HG03469 (cell line): ENCODE data around the gene PRKAG1.

Experiments
- ATAC-seq: cut with Tn5 transposase; IDR thresholded peaks from one replicate; pipeline ENCODE4 v1.9.1; 2021; ENCODE audit warnings: mild to moderate bottlenecking, moderate library complexity, moderate number of reproducible peaks; ENCODE audit not compliant: unreplicated experiment

PRKAG1 gene

DNA sequence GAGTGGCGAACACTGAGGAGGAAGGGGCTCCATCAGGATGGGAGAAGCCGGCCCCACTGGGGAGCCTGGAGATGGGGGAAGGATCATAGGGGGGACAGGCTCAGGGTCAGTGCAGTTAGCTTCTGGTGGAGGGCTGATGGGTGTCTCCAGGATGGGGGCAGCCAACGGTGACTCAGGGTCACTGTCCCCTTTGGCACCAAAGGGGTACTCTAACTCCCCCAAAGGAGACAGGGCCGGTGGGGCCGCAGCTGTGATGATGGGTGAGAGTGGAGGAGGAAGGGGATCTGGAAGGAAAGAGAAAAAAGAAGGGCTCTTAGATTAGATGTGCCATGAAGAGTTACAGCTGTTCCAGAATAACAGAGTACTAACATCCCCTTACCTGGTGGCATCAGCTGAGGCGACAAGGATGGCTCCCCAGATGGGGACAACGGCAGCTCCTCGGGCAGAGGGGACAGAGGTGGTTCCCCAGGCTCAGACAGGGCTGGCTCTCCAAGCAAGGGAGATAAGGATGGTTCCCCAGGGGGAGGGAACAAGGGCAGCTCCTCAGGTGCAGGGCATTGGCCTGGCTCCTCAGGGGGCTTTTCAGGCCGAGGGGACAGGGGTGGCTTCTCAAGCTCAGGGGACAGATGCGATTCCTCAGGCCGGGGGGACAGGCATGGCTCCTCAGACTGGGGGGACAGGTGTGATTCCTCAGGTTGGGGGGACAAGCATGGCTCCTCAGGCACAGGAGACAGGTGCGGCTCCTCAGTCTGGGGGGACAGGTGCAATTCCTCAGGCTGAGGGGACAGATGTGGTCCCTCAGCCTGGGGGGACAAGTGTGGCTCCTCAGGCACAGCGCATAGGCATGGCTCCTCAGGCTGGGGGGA is 32.2 kb upstream of the PRKAG1 start:
- no peak for ATAC-seq

DNA sequence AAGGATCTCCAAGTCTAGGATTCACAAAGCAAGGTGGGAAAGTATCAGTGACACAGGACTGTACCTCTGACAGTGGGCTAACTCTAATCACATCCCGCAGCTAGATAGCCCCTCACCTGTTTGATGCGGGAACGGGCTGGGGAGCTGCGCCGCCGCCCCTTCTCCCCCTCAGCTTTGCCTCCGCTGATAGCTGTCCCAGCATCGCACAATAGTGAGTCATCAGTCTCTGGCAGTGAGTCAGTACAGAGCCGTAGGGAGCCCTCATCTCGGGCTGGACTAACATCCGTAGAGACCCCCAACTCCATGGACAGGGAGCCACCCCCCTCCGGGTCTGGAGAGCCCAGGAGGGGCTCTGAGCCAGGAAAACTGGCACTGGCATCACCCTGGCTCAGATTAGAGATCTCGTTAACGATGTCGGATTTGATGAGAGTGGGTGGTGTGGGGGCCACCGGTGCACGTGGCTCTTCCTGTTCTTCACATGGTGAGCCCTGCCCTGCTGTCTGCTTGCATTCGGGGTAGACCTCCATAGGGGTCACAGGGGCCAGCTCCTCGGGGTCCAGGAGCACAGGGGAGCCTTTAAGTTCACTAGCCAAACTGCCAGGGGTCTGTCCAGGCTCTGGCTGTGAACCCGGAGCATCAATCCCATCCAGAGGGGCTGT is 31.1 kb upstream of the PRKAG1 start:
- no peak for ATAC-seq

DNA sequence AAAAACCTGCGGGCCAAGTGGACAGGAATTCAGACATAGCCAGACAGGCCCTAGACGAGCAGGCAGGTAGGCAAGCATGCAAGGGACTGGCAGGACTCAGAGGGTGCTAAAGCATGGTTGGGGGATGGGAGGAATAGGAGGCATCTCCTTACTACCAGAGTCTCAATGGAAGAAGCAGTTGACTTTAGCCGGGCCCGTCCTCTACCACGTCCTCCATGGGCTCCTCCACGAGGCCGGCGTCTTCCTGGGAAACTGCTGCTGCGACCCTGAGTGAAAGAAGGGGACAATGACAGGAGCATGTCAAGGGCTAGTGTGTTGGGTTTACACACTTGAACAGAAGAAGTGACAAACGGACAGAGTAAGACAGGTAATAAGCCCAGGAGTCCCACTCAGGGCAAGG is 30.4 kb upstream of the PRKAG1 start:
- no peak for ATAC-seq

DNA sequence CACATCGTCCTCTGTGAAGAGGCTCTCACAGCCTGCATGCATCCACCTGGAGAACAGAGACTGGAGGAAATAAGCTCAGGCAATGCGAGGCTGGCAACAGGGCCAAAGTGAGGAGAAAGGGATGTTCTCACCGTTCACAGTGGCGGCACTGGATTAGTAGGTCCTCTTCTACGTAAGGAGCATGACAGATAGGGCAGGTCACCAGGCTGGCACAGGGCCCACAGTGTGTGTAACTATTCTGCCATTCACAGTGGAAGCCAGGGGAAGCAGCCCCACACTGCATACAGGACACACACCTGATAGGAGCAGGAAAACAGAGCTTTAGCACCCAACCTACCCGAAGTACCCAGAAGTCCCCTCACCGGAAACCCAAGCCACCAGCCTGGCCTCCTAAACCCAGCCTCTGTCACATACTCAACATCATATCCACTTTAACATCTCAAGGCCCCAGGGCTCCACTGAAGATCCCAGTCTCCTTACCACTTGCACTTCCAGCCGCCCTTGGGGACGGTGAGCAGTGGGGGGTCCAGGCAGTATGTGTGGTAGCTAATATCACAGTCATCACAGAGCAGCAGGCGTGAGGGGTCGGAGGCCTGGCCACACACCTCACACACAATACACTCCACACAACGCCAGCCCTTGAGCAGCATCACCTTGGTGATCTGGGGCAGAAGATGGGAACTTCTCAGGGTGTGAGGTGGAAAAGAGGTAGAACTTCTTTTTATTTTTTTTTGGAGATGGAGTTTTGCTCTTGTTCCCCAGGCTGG is 27.7 kb upstream of the PRKAG1 start:
- no peak for ATAC-seq

DNA sequence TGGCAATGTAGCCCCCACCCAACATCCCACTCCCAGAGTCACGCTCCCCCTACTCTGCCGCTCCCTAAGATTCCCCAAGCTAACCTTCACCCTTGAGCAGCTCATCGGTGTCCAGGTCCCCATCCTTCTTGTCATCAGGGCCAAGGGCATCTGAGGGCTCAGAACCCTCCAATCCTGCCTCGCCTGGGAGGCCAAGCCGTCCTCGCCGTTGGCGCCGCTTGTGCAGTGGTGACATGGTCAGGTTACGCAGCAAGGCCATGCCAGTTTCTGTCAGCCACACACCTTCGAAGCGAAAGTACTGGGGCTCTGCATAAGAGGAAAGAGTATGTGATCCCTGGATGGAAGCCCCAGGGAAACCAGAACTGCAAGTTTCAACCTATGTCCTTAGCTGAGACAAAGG is 26.1 kb upstream of the PRKAG1 start:
- no peak for ATAC-seq

DNA sequence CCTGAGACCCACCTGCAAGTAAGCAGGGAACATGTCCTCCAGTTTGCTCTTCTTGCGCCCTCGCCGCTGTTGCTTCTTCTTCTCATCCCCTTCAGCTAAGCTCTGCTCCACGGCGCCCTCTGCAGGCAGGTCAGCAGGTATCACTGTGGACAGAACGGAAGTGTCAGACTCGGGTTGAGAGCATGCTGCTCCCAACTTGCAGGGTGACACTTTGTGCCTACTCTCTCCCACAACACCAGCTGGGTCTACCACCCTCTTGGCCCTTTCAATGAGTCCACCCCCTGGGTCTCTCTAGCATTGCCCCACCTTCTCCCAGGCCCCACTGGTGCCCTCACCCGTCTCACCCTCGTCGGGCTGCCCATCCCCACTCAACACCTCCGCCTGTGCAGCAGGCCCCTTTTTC is 25.3 kb upstream of the PRKAG1 start:
- no peak for ATAC-seq

DNA sequence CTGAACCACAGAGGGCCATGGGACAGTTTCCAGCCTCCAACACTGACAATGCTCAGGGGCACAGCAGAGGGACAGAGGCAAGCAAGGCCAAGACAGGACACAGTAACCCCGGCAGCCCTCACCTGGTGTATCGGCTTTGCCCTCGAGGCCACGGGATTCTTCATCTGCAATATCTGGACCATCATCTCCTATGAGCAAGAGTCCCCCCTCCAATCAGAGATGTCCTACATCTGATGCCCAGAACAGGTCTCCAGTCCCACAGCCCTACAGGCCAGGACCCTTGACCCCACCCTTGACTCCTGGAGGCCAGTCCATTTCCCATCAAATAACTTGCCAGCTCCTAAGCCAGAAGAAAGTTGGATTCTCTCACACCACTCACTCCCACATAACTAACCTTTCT is 24.7 kb upstream of the PRKAG1 start:
- ATAC-seq, result no peak

DNA sequence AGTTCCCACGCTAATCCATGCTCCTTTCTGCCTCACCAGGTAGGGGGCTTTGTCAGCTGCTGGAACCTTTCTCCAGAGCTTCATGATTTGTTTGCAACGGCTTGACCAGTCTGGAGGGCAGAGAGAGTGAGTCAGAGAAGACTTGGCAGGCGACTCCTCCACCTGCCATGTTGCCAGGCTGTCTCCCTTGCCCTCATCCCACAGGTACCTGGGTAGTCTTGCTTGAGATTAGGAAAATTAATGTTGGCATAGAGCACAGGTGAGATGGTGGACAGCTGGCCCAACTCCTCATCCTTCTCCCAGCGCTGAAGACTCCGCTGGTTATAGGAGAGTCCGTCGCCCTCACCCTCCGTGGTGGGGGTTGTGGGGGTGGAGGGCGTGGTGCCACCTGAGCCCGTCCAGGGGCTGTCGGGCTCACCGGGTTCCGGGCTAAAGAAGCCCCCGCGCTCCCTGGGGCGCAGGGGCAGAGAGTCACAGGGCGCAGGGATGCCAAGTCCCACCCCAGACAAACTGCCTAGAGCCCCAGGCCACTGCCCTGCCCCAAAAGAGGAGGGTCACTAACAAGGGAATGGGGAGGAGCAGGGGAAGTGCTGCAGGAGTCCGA is 23.4 kb upstream of the PRKAG1 start:
- ATAC-seq, result no peak

DNA sequence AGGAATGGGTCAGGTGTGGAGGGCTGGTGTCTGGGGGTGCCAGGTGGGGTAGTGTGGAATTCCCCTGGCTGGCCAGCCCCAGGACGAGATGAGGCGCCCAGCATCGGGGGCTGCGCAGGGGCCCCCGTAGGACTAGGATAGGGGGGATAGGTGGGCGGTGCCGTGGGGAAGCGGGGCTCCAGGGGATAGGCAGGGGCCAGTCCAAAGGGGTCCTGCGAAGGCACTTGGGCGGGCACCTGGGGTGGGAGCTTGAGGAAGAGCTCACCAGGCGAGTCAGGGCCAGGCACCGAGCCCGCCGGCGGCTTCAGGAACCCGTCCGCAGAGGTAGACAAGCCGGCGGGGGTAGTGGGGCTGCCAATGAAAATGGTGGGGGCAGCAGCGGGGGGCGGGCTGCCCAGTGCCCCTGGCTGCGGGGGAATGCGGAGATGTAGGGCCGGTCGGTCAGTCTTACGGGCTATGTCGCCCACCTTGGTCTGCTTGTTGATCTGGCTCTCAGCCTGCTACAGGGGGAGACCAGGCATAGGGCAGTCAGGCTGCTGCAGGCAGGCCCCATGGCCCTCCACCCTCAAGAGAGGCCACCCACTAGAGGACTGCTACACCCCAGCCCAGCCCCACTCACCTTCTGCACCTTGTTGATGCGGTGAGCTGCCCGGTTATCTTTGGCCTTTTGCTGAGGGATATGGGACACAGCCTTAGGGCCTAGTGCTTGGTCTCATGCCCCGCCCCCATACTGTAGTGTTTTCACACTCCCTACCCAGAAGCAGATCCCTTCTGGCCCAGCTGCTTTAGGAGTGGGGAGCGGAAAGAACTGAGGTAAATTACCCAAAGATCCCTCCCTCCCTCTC is 22.7 kb upstream of the PRKAG1 start:
- ATAC-seq, result no peak

DNA sequence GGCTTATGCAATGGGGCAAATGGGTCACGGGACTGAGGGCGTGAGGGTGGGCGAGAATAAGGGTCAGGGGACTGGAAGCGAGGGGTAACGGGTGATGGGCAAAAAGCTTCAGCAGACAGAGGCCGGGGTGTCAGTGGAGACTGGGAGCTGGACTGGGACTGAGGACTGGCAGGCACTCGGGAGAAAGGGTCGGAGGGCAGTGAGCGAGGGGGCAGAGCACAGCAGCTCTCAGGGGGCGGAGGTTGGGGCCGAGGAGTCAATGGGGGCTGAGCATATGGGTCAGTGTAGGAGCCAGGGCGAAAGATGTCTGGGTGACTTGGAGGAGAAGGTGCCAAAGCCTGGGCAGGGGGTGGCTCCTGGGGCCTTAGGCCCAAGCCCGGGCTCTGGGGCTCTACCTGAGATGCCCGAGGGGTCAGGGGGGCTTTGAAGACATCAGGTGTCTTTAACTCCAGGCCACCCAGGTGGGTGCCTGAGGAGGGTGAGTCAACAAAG is 21.8 kb upstream of the PRKAG1 start:
- no peak for ATAC-seq

DNA sequence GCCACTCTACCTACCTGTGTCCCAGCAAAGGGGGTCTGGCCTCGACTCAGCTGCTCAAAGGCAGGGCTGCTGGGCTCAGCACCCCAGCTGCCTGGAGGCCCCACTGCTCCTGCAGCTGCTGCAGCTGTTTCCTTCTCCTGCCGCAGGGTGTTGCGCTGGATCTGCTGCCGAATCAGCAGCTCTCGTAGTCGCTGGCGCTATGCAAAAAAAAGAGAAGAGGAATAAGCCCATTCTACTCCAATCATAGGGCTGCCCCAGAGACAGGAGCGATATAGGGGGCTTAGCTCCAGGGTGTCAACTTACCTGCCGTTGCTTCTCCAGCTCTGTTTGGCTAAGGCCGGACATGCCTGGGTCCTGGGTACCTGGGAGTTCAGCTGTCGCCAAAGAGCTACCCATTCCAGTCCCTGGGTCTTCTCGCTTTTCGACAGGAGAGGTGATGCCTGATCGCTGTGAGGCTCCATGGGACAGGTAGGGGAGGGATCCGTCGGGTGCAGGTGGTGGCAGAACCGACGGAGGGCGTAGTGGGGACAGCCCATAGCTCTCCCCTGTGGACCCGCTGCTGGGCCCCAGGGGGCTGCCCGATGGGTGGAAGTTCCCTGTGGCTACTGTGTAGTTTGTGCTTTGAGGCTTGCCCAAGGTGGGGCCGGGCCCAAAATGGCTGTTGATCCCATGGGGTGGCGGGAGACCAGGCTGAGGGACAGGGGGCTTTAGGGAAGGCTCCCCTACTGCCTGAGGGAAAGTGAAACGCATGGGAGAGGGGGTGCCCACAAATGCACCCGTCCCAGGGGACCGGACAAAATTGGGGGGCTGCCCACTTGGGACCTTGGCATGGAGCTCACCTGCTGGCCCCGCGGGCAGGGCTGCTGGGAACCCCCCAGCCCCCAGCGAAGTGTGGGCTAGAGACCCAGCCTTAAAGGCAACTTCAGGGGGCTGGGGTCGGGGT is 21.1 kb upstream of the PRKAG1 start:
- ATAC-seq, result no peak

DNA sequence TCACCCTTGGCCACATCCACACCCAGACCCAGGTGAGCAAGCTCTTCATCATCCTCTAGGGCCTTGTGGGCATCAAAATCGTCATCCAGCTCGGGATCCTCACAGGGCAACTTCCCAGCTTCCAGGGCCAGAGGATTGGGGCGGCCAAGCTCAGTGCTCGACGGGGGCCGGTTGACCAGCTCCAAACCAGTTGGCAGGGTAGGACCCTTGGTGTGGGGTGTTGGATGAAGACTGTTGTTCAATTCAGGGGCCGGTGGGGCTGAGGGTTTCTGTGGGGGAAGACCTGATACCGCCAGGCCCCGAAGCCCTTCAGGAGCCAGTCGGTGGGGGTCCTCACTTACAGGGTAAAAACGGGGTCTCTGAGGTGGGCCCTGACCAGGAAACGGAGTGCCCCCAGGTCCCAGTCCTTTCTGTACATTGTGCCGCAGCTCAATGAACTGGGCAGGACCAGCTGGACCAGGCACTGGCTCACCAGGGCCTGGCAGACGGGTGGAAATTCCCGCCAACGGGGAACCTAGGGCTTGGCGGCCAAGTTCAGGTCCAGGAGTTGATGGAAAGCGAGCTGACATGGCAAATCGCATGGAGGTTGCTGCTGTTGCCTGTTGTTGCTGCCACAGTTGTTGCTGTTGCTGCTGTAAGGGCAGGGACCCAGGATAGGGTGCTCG is 19.8 kb upstream of the PRKAG1 start:
- no peak for ATAC-seq

DNA sequence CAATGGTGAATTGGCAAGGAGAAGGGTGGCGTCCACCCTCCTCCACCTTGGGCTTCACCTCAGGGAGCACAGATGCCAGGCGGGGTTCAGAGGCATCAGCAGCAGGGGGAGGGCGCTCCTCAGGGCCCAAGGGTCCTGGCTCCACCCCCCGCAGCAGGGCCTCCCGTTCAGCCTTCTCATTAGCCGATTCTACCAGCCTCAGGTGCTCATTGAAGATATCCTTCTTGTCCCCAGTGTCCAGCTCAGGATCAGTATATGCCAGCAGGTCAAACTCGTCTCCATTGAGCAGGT is 19.3 kb upstream of the PRKAG1 start:
- ATAC-seq, result no peak

DNA sequence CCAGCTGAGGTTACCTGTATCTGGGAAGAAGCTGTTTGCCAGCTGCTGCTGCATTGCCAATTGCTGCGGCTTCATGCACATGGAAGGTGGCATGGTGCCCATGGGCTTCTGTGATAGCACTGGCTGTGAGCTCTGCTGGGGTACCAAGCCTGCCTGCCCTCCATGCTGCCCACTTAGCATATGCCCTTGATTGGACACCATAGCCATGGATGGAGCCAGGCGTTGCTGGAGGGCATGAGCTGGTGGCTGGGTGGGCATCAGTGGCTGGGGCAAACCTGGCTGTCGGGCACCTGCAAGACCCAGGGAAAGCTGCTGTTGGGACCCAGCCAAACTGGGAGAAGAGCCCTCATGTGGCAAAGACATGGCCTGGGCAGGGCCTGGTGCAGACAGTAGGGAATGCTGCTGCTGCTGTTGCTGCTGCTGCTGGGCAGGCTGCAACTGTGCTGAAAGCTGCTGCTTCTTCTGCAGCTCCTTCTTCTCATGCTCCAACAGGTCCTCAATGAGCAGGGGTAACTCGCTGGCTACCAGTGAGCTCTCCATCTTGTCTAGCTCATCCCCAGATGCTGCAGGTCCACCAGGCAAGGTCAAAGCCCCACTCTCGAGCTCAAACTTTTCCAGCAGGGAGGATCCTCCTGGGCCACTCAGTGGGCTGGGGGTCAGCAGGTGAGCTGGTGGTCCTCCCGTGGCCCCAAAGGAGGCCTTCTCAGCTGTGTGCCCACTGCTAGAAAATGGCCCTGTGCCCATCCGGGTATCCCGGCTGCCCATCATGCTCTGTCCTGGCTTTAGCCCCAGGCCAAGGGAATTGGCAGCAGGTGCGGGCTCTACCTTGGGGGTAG is 18.8 kb upstream of the PRKAG1 start:
- no peak for ATAC-seq

DNA sequence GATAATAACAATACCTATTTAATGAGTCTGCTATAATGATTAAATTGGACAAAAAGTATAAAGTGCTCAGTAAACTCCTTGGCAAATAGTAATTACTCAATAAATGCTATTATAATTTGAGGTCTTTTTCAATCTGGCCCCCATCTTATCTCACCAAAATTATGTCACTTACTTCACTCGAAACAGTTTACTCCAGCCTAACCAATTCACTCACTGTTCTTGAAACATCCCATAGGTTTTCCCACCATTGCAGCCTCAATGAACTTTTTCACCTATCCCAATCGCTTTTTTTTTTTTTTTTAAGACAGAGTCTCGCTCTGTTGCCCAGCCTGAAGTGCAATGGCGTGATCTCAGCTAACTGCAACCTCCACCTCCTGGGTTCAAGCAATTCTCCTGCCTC is 17.5 kb upstream of the PRKAG1 start:
- ATAC-seq, result no peak

DNA sequence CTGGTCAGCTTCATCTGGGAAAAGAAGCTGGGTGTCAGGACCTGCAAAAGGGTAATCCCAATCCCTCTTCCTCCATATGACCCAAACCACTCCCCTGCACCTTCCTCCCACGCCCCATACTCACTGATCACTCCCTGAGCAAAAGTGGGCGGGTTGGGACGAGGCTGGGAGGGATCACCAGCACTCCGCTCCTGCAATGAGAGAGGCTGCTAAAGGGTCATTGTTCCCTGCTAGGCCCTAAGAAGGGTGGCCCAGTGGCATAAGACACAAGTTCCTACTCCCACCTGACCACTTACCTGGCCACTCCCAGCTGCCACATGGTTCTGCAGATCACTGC is 15.7 kb upstream of the PRKAG1 start:
- ATAC-seq, result no peak

DNA sequence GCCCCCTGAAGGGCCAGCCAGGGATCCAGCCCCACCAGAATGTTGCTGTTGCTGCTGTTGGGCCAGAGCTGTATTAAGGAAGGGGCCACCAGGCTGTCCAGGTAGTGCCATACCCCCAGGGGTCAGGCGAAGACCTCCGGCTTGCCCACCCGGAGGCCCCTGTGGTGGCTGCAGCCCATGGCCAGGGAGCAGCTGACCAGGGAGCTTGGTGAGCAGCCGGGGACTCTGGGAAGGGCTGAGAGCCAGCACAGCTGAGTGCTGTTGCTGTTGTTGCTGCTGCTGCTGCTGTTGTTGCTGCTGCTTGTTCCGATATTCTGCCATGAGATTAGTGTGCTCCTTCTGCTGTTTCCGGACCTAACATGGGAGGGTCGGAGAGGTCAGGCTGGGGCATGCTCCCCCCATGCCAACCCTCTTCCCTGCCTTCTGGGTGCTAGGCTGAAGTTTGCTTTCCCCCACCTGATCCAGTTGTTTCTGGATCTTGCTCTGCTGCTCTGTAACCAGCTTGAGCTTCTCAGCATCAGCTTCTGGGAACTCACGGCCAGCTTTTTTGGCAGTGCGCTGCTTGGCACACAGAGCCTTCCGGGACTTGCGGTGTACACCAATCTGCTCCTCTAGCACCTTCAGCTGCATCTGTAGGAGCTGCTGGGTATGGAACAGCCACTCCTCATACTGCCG is 15.2 kb upstream of the PRKAG1 start:
- ATAC-seq, result no peak
